ENCODE measurements around the gene EHD1.

DNA sequence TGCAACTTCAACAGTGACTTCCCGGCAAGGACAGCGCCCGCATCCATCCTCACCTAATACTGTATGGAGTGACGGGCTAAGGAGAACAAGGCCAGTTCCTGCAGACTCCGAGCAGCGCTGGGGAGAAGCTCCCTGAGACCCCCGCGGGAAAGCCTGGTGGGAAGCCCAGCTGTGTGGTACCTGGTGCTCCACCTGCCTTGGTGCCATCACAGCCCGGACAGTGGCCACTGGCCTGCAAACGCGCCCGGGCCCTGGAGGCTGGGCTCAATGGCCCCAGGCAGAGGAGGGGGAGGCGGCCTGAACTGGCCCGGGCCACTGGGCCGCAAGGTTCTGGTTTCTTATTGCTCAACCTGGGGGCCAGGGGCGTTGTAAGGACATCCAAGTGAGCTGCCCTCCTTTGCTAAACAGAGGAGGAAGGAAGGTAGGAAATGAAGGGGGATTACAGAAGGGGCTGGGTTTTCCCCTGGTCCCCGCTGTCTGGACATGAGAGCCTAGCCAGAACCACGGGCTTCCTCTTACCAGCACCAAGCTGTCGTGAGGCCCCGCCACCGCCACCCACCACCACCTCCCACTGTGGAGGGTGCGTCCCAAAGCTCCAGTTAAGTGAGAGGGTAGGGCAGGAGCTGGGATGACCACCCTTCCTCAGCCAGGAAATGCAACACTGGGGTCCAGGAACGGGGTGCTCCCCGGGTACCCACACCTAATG, 25.5 kb downstream of the EHD1 start:
- TF ChIP-seq, protein P1, sequence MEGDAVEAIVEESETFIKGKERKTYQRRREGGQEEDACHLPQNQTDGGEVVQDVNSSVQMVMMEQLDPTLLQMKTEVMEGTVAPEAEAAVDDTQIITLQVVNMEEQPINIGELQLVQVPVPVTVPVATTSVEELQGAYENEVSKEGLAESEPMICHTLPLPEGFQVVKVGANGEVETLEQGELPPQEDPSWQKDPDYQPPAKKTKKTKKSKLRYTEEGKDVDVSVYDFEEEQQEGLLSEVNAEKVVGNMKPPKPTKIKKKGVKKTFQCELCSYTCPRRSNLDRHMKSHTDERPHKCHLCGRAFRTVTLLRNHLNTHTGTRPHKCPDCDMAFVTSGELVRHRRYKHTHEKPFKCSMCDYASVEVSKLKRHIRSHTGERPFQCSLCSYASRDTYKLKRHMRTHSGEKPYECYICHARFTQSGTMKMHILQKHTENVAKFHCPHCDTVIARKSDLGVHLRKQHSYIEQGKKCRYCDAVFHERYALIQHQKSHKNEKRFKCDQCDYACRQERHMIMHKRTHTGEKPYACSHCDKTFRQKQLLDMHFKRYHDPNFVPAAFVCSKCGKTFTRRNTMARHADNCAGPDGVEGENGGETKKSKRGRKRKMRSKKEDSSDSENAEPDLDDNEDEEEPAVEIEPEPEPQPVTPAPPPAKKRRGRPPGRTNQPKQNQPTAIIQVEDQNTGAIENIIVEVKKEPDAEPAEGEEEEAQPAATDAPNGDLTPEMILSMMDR (IDR thresholded peaks at IDR 0.05): no peak
- no peak for TF ChIP-seq POLR2AphosphoS5 (IDR thresholded peaks at IDR 0.05)
